Occipital lobe (tissue), 2 donors: Measurements from ENCODE around the gene TRABD. TPM values are rescaled to one million over a fixed set of nuclear protein-coding genes. Genes with fewer than 3 reads are reported as not detected.
"Not testable (repeated sequence)": the region's sequence is repeated elsewhere in the genome, so short reads cannot be mapped to it uniquely, and the experiment has no call there.

Experiments
- DNase-seq: peaks from one replicate; lab custom pipeline; 2025; lab: John Stamatoyannopoulos, UW
- total RNA-seq: library from RNA; depleted of rRNA; stranded (reverse); fragments of >200 nt; gene quantifications from one replicate; pipeline ENCODE4 v1.2.3, GENCODE V29; 2014

Gene TRABD, protein sequence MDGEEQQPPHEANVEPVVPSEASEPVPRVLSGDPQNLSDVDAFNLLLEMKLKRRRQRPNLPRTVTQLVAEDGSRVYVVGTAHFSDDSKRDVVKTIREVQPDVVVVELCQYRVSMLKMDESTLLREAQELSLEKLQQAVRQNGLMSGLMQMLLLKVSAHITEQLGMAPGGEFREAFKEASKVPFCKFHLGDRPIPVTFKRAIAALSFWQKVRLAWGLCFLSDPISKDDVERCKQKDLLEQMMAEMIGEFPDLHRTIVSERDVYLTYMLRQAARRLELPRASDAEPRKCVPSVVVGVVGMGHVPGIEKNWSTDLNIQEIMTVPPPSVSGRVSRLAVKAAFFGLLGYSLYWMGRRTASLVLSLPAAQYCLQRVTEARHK
- 3.0 TPM for total RNA-seq

DNA sequence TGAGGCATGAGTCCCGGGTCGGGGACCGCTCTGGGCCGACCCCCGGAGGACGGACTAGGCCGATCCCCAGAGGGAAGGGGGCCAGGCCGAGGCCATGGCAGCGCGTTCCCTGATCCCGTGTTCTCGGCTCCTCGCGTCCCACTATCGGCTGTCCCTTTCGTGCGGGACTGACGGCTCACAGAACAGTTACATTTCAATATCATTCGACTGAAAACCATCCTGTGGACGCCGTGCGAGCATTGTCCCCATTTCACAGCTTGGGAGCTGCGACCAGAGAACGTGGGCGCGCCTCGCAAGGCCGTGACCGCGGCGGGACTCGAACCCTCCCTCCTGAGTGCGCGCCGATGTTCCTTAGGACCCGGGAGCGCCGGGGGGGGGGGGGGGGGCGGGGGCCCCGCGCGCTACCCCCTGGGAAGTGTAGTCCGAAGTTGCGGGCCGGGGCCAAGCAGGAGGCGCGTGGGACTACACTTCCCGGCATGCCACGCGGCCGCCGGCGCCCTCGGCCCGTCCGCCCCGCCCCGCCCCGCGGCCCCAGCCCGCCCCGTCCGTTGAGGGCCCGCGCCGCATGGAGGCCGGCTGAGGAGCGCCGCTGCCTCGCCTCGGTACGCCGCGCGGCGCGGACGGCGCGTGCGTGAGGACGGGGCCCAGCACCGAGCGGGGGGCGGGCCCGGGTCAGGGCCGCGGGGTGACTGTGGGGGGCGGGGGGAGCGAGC, at the start of gene TRABD:
TRABD (plus strand) TSS at position 539 of the 713 bp plus-strand sequence. CDS start 7,148 bp downstream, outside the sequence.
- DNase-seq = peak; percentile 88

DNA sequence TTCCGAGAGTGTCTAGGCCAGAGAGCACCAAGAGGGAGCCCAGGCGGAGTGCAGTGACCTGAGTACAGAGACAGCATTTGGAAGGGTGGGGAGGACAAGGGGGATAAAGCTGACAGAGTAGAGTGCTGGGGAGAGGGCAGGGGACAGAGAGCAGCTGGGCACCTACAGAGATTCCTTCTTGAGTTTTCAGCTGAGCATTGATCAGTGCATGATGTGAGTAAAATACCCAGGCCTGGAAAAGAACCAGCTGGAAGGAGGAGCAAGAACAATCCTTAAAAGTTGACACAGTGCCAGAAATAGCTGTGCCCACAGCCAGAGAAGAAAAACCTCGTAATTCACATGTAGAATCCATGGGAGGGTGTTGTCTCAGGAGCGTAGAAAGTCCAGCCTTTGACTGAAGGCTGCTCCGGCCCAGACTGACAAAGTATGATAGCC, 49.1 kb upstream of the TRABD start:
- DNase-seq = no peak

DNA sequence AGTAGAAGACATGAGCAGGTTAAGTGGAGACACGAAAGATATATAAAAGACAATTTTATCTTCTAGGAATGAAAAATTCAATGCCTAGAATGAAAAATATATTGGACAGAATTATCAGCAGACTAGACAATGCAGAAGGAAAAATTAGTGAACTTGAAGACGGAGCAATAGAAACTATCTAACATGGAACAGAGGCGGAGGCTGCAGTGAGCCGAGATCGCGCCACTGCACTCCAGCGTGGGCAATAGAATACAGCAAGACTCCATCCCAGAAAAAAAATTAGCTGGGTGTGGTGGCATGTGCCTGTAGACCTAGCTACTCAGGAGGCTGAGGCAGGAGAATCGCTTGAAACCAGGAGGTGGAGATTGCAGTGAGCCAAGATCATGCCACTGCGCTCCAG, 48.4 kb upstream of the TRABD start:
- not testable (repeated sequence) for DNase-seq

DNA sequence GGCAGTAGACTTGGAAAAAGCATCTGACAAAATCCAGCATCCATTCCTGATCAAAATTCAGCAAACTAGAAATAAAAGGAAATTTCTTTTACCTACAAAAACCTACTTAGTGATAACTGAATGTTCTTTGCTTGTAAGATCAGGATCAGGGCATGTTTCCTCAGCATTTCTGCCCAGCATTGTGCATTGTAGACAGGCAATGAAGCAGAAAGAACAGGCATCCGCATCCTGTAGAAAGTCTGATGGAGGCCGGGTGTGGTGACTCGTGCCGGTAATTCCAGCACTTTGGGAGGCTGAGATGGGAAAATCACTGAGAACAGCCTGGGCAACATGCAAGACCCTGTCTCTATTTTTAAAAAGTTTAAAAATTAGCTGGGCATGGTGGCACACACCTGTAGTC, 47.7 kb upstream of the TRABD start:
- DNase-seq = no peak

DNA sequence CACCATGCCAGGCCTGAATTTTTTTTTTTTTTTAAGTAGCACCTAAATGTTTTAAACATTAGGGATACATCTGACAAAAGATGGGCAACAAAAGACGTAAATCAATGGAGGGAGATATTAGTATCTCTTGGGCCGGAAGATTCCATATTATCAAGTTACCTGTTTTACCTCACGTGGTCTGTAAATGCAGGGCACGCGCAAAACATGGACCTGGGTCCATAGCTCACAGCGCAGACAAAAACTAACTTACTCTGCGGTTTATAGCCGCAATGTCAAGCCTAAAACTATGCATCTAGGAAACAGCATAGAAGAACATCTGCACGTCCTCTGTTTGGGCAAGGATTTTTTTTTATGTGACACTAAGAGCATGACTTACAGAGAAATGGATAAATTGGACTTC, 46.7 kb upstream of the TRABD start:
- DNase-seq = no peak

DNA sequence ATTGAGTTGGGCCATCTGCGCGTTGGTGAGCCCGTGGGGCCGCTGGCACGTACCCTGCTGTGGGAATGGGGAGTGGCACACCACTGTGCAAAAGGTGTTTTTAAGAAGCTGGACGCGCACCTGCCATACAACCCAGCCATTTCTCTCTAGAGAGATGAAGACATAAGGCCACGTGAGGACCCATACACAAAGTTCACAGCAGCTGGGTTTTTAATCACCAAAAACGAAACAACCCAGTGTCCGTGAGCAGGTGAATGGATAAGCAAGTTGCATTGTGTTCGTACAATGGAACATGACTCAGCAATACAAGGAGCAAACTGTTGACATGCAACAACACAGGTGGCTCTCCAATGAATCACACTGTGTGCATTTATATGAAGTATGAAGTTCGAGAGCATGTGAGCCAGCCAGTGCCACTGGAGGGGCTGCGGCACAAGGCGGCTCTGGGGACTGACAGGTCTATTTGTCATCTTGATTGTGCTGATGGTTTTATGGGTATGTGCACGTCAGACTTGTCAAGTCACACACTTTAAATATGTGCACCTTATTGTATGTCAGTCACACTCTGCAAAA, 45.8 kb upstream of the TRABD start:
- DNase-seq = no peak

DNA sequence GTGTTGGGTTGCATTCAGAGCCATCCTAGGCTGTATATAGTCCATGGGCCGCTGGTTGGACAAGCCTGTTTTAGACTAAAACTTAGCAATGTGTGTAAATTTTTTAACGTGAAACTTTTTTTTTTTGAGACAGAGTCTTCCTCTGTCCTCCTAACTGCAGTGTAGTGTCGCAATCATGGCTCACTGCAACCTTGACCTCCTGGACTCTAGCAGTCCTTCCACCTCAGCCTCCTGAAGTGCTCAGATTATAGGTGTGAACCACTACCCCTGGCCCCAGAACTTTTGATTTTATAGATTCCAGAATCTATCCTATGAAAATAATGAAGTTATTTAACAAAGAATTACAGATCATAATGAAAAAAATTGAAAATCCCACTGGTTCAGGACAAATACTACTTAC, 45.1 kb upstream of the TRABD start:
- DNase-seq = no peak

DNA sequence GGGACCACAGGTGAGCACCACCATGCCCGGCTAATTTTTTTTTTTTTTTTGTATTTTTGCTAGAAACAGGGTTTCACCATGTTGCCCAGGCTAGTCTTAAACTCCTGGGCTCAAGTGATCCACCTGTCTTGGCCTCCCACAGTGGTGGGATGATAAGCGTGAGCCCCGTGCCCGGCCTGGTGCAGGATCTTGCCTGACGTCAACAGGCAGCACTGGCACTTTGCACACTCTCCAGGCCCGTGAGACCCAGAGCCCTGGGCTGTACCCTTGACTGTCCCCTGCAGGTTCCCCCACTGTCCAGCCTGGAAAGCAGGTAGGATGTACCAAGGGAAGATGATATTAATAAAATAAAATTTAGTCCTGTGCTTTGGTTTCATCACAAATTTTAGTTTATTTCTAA, 44.3 kb upstream of the TRABD start:
- no peak for DNase-seq

DNA sequence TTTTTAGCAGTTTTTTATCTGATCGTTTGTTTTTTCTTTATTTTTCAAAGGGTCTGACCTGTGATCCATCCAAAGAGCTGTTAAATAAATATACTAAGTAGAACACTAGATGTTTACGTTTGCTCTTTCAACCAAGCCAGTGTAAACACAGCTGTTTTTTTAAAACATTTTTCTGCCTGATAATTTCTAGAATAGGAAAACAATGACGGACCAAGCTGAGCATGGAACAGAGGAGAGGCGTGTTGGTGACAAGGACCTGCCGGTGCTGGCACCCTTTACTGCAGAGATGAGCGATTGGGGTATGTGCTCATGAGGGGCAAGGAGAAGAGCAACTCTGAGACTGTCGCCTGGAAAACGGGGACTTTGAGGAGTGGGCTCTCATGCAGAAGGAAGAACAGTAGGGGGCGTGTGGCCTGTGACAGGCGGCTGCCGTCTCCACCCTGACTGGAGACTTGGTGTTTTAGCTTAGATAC, 43.8 kb upstream of the TRABD start:
- DNase-seq = no peak

DNA sequence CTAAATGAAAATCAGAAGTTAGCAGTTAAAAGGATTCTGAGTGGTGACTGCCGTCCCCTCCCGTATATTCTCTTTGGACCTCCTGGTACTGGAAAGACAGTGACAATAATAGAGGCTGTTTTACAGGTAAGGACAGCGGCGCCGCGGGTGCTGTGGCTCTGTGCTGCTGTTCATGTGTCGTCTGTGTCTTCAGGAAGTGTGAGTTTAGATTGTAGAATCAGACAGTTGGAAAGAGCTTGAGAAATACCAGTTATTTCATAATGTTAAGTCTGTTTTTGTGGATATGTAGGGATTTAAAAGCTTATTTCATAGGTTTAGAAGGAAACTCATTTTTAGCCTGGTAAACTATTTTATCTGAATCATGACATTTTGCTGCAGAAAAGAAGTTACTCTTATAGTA, 42.6 kb upstream of the TRABD start:
- no peak for DNase-seq

DNA sequence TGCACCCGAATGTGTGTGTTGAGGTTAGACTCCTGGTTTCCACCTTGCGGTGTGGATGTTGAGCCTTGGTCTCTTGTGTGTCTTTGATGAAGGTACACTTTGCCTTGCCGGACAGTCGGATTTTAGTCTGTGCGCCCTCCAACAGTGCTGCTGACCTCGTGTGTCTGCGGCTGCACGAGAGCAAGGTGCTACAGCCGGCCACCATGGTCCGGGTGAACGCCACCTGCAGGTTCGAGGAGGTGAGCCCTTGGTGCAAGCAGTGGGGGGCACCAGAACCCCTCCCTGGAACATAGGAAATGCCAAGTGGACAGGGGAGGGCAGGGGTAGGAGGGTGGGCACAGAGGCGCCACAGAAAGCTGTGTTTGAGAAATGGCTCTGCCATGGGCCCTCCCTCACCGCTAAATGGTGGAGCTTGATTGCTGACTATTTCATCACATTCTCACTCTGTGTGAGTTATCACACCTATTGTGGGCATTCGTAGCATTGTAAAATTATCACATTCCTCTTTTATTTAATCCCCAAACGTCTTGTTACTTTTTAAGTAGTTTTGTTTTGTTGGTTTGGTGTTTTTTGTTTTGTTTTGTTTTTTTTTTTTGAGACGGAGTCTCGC, 41.6 kb upstream of the TRABD start:
- no peak for DNase-seq

DNA sequence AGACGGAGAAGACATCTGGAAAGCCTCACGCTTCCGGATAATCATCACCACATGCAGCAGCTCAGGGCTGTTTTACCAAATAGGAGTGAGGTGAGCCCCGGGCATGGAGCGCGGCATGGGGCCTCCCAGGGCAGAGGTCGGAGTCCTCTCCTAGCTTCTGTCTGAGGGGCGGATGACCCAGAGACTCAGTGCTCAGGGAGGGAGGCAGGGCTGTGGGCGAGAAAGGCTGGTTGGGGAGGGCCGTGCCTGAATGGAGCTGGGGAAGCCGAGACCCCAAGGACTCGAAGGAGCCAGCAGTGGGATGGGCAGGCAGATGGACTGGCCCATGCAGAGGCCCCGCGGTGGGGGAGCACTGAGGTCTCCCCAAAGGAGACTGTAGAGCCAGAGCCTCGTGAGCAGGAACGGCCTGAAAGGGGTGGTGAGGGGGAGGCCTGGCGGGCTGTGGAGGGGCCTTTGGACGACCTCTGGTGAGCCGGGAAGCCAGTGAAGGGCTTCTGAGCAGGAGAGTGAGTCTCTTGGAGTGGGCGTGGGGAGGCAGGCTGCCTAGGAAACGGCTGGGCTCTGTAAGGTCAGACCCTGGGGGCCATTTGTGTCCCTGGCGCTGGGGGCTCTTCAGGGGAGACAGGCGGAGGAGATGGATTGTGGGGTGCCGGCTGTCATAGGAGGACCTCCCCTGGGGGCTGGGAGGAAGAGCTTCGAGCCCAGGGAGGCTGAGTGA, 39.8 kb upstream of the TRABD start:
- no peak for DNase-seq

DNA sequence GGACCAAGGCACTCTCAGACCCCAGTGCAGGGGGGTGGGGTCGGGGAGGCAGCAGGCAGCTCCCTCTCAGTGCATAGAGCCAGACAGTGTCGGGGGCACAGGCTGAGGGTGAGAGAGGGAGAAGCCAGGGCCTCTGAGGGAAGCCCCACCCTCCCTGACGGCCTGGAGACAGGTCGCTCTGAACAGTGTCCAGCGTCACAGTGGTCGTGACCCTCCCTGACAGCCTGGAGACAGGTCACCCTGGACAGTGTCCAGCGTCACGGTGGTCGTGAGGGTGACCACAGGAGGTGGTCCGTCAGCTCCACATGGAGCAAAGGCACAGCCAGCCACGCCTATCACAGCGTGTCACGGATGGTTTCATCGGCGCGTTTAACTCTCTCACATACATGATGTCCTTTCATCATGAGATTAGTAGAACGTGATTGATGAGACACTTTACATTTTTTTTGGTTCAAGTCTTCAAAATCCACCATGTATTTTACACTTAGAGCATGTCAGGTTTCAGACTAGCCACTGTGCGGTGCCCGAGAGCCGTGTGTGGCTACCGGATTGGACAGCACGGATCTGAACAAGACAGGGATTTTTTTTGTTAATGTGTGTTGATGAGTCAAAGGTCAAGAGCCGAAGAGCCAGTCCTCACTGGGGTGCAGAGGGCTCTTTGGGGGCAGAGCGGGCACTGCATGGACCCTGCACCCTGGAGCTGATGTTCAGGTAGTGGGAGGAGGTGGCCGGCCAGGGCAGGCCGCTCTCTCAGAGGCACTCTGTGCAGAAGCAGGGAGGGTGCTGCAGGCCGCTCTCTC, 39.1 kb upstream of the TRABD start:
- peak; percentile 63 for DNase-seq

DNA sequence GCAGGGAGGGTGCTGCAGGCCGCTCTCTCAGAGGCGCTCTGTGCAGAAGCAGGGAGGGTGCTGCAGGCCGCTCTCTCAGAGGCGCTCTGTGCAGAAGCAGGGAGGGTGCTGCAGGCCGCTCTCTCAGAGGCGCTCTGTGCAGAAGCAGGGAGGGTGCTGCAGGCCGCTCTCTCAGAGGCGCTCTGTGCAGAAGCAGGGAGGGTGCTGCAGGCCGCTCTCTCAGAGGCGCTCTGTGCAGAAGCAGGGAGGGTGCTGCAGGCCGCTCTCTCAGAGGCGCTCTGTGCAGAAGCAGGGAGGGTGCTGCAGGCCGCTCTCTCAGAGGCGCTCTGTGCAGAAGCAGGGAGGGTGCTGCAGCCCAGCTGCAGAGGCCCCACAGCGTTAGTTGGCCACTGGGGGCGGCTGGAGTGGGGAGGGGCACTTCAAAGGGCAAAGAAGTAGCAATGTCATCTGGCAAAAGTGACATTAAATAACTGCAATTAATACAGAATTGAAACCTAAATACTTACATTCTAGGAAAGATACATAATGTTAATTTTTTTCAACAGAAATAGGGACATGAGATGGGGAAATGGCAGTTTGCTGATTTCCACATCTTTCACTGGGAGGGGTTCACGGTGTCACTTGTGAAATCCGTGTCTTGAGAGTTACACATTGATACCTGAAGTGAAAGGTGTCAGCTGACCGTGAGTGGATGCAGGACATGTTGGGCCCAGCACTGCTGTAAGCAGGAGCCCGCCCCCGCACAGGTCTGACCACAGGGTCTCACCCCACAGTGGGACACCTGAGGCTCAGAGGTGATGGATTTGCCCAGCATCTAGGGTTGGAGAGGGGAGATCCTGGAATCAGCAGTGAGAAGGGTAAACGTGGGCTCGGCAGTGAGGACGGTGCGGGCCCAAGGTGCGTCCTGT, 38.2 kb upstream of the TRABD start:
- not testable (repeated sequence) for DNase-seq

DNA sequence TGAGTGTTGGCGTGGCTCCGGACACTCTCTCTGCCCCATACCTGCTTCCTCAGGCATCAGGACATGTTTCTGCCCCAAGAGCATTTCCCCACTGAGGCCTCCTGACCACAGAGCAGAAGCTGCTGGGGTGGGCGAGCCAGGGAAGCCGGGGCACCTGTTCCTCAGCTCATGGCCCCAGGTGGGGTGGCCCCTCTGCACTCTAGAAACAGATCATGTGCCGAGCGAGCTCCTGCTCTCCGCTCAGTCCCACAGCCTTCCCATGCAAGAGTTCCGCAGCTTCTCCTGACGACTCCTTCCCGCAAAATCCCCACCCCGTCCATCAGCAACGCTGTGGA, 37.6 kb upstream of the TRABD start:
- DNase-seq = no peak

DNA sequence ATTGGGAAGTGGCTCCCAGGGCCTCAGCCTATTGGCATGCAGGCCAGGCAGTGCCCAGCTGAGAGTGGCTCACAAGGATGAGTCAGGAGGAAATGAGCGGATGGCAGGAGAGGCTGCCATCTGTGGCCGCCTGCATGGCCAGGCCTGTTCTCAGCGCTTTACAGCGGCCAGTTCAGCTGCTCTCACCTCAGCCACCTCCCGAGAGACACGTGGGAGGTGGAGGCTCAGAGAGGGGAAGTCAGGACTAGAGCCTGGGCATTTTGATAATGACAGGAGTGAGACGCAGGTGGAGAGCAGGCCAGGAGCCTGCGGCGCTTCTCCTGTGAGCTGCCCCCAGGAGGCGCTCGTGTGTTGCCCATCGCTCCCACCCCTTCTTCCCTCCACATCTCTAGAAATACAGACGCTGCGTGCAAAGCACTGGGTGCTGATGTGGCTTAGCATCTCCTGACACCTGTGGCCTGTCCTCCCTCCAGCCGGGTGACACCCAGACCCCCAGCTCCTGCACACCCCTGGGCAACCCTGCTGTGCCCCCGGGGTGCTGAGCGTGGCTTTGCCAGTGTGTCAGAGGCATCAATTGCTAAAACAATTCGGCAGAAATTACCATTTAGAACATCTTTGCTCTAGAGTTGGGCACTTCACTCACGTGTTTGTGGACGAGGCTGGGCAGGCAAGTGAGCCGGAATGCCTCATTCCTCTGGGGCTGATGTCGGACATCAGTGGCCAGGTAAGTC, 36.6 kb upstream of the TRABD start:
- DNase-seq = no peak

DNA sequence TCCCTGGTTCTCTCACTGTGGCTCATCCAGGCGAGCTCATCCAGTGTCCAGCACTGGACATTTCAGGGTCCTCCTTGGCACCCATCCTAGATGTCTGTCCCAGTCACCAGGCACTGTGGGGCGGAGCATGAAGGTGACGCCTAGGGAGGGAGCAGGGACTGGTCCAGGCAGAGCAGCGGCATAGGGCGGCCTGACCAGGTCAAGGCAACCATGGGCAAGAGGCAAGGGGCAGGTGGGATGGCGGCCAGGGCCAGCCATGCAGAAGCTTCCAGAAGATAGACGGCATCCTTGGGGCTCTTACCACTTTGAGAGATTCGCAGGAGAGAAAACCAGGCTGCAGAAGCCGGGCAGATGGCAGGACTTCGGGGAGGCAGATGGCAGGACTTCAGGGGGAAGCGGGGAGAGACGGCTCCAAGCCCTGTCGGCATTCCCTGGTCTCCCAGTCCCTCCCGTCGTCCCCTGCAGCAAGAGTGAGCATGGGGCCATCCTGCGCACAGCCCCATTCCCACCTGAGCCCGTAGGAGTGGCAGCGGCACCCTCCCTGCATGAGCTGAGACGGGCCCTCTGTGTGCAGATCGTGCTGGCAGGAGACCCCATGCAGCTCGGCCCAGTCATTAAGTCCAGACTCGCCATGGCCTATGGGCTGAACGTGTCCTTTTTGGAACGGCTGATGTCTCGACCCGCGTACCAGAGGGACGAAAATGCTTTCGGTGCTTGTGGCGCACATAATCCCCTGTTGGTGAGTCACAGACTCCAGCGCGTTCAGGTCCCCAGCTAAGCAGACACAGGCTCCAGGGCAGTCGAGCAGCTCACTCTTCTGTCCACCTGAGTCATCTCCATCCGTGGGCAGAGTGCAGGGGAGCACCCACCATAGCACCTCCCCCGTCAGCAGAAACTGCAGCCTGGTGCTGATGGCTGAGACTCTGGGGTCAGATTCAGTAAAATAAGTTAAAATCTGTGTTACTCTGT, 35.3 kb upstream of the TRABD start:
- no peak for DNase-seq
